Hepatic stellate cell (primary cell): Measurements from ENCODE around the gene NME3.
A peak's percentile ranks its signal among the peaks of the same experiment; 100 is the strongest.
"Not testable (repeated sequence)": the region's sequence is repeated elsewhere in the genome, so short reads cannot be mapped to it uniquely, and the experiment has no call there.

Source experiments
- DNase-seq: peaks from one replicate; pipeline ENCODE4 v3.0.0; 2011; ENCODE audit warnings: low spot score

NME3 gene

DNA sequence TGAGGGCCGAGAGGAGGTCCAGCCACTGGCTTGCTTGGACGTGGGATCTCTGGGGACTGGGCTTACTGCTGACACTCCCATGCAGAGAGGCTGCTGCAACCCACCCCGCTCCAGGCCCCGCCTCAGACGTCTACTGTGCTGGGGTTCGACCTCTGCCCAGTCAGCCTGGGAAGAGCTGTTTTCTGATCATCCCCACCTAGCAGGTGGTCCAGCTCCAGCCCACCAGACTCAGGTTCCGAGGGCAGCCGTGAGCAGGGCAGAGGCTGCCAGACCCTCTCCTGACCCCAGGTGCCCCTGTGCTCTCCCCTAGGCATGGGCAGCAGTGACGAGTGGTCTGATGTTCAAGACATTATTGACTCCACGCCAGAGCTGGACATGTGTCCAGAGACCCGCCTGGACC, 23.4 kb downstream of the NME3 start:
- DNase-seq = no peak

DNA sequence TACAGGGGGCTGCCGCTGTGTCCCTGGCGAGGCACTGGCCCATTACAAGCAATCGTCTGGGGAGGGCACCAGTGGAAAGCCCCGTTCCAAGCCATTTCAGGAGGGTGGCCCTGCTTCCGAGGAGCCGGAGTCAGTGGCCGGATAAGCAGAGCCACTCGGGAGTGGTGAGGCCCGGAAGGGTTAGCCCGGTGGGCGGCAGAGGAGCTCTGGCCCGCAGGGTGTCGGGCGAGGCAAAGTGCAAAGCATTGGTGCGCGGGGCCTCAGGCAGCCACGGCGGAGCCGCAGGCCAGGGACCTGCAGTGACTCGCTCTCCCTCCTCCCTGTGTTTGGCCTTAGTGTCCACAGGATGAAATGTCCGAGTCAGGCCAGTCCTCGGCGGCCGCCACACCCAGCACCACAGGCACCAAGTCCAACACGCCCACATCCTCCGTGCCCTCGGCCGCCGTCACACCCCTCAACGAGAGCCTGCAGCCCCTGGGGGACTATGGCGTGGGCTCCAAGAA, 24.6 kb downstream of the NME3 start:
- no peak for DNase-seq

DNA sequence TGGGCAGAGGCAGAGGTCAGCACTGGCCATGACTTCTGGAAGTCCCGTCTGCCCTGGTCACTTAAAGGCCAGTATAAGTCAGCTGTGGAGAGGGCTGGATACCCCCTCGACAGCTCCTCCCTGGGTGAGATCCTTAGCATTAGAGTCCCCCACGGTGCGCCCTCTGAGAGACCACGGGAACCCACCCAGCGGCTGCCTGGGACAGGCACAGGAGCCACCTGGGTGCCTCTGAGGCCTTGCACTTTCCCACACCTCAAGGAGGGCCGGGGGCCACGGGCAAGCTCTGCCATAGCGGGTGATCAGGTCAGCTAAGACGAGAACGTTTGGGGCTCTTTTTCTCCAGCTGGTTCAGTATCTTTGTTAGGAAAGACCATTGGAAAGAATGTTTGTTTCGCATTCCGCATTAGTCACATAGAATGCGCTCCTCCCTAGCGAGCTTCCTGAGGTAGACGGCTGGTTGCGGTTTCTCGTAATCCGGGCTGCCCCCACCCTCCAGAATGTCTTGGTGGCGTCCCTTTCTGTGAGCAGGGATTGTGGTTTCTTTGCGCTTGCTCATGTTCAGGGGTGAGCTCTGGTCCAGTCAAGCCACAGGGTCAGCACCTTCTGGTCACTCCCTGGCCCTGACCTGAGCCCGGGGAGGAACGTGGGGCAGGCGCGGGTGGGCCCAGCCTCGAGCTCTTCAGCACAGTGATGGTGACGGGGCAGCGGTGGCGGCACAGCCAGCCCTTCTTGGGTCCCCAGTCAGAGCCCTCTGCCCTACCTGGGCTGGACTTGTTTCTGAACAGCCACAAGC, 25.2 kb downstream of the NME3 start:
- DNase-seq = no peak

DNA sequence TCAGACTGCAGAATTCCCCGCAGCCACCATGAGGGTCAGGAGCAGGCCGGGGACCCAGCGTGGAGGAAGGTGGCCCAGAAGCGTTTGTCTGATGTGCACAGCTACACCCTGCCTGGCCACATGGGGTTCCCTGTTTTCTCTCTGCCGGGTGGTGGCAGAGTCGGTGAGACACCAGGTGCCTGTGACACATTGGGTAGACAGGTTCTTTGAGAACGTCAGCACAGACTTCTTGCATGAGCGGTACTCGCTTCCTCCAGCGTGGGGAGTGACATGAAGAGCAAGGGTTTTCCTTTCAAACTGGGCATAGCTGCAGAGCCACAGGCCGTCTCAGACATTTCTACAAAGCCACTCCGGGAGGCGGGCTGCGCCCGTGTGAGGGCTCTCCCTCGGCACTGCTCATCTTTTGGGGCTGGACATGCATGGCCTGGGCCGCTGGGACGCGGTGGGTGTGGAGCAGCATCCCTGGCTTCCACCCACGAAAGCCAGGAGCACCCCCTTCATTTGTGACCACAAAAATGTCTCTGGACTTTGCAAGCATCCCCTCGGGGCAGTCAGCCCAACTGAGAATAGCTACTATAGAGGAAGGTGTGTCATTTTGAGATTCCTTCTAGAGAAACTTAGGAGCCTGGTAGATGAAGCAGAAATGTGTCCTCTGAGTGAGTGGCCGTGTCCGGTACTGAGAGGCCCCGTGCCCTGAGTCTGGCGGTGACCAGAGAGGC, 26.0 kb downstream of the NME3 start:
- peak; percentile 84 for DNase-seq

DNA sequence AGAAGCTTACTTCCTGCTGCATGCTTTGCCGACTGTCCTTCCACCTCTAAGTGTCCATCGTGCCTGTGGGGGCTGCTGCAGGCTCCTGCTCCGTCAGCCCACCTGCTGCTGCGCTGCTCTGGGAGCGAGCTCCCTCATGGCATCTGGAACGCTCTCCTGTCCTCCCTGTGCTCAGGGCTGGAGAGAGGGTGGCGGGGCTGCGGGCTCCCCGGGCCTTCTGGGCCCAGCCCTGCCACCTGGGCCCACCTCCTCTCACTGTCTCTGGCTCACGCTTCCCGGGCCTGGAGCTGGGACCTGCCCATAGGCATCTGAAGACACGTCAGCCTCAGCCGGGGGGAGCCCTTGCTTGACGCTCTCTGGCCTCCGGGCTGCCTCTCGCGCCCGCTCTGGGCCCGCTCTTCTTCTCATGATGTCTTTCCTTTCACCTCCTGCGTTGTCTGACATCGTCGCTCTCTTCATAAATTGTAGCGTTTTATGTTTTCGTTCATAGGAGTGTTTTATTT, 27.0 kb downstream of the NME3 start:
- no peak for DNase-seq

DNA sequence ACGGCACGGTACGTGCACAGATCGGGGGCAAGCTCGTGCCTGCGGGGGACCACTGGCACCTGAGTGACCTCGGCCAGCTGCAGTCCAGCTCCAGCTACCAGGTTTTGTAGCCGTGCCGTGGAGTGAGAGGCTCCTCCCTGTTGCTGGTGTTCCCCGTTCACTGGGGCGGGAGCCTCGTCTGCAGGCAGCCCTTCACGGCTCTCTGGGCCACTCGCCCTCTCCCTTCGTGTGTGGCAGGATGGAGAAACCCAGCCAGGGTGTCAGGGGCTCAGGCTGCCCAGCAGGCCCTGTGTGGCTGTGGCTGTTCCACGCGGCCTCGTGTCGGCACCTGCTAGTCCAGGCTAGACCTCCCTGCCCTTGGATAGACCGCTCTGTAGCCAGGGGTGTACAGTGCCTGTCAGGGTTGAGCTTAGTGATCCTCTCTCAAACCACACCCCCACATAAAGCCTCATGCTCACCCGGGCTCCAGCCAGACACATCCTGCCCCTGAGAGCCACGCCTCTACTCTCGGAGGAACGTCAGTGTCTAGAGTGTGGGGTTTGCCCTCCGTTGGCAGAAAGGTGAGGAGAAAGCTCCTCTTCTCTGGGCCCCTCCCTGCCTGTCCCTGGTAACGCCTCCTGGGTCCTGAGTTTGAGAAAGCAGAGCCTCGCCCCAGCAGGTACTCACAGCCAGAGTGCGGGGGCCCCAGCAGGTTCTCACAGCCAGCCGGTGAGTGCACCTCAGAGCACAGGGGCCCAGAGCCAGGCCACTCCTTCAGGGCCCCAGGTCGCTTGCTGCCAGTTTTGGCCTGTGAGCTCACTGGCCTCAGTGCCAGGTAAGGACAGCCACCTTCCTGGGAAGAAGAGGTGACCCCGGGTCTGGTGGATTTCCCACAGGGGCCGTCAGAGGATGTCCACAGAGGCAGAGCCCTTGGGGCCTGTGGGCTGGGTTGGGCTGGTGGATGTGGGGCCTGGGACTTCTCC, 27.7 kb downstream of the NME3 start:
- no peak for DNase-seq

DNA sequence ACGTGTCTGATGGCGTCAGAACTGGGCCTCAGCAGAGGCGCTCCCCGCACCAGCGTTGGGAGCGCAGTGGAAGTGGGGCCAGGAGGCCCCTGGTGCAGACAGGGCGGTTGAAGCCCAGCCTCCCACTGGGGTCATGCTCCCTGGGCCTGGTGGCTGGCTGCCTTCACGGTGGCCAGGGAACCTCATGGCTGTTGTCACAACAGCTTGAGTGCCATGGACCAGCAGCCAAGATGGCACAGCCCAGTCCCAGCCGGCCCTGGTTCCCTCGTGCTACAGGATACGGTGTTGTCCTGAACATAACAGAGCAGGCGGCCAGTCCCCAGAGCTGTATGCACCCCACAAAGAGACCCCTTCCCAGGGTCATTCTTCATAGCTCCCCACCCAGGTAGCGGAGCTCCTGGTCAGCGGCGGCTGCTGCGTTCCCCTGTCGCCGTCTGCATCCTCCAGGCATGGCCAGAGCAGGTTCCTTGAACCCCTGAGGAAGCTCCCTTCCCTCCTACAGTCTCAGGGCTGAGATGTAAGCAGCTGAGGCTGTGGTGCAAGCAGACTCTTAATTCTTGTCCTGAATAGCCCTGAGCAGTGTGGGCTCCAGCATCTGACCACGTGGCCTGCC, 29.7 kb downstream of the NME3 start:
- DNase-seq = no peak

DNA sequence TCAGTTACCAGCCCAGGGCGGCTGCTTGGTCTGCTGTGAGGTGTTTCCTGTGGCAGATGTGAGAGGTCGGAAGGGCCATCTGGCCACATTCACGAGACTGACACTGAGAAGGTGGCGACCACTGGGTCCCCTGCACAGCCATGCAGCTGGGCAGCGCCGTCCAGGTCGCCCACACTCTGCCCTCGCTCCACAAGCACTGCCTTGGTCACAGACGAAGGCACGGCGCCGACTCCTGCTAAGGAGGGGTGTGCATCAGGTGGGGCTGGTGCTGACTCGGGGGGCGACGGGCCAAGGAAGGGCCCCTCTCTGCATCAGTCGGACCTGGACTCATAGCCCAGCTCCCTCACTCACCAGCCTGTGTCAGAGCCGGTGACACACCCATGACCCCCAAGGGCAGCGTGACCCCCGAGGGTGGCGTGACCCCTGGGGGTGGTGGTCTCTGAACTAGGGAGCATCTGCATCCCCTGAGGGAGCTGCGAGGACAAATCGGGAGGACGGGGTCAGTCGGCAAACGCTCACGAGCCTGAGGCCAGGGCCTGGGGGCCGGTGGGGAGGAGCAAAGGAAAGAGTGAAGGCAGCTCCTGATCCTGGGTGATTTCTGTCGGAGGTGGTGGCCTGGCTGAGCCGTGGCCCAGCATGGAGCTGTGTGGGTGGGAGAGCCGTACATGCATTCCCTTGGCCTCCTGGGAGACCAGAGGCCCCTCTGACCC, 30.4 kb downstream of the NME3 start:
- no peak for DNase-seq

DNA sequence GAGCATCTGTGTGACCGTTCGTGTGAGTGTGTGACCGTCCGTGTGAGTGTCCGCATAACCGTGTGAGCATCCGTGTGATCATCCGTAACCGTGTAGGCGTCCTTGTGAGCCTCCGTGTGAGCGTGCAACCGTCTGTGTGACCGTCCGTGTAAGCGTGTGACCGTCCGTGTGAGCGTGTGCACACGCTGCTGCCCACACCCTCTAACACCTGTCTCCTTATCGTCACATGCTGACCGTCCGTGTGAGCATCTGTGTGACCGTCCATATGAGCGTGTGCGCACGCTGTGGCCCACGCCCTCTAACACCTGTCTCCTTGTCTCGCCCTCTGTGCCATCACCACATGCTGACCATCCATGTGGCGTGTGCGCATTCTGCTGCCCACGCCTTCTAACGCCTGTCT, 31.1 kb downstream of the NME3 start:
- DNase-seq = no peak

DNA sequence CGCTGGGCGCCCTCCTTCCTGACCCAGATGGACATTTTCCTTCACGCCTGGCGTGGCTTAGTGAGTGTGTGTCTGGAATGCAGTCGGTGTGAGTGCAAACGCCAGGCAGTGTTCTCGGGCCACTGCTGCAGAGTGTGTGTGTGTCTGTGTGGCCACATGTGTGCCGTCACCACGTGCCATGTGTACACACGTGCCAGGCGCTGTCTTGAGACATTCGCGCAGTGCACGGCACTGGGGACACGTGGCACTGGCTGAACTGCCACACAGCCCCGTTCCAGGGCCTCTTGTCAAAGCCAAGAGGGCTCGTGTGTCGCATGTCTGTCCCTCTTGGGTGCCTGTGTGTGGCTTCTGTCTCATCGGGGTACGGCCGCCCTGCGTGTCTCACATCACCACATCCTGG, 36.5 kb downstream of the NME3 start:
- no peak for DNase-seq

DNA sequence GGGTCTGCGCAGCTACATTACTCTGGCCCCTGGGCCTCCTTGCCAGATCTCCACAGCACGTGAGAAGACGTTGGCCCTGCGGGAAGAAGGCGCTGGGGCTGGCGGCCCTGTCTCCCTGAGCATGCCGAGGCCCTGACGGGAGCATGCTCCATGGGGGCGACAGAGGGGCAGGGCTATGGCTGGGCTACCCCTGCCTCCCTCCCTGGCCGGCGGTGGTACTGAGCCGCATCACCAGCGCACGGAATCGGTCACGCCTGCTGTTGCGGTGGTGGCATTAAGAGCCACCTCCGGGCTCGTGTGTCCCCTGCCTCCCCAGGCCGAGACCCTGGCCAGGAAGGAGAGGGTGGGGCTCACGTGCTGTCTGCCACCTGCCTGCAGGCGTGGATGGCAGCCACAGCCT, 37.2 kb downstream of the NME3 start:
- no peak for DNase-seq

DNA sequence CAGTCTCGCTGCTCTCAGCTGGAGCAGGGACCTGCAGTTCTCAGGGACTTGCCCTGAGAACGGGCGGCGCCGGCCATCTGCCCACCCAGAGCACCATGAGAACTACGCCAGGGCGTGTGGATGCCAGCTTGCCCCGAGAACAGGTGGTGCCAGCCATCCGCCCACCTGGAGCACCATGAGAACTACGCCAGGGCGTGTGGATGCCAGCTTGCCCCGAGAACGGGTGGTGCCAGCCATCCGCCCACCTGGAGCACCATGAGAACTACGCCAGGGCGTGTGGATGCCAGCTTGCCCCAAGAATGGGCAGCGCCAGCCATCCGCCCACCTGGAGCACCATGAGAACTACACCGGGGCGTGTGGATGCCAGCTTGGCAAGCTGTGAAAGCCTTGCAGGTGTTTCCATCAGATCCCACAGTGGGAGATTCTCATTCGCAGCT, 38.8 kb downstream of the NME3 start:
- not testable (repeated sequence) for DNase-seq

DNA sequence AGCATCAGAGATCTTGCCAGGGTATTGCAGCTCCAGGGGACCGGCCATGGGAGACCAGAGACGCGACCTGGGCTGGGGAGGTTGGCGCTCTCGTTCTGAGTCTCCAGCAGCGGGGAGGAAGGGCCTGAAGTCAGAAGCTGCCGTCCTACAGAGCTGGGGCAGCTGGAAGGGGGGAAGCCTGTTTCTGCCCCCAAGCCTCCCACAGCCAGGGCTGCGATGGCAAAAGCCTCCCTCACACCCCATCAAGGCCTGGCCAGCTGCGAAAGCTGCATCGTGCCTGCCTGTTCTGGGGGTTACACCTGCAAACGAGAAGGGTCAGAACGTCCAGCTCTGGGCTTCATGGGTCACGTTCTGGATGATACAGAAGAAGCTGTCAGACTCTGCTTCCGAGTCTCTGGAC, 39.3 kb downstream of the NME3 start:
- DNase-seq = no peak

DNA sequence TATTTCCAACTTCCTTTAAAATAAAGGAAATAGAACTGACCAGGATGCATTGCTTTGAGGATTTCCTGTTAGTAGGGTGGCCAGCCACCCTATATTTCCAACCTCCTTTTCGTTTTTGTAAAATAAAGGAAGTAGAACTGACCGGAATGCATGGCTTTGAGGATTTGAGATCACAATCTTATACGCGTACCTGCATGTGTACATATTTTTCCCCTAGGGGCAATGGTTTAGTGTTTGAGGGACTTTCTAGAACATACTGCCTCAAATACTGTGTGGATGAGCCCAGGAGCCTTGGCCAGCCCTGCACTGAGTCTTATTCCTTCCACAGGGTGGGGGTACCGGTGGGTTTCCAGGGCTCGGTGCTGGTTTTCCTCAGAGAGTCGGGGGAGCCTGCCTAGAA, 39.7 kb downstream of the NME3 start:
- no peak for DNase-seq

DNA sequence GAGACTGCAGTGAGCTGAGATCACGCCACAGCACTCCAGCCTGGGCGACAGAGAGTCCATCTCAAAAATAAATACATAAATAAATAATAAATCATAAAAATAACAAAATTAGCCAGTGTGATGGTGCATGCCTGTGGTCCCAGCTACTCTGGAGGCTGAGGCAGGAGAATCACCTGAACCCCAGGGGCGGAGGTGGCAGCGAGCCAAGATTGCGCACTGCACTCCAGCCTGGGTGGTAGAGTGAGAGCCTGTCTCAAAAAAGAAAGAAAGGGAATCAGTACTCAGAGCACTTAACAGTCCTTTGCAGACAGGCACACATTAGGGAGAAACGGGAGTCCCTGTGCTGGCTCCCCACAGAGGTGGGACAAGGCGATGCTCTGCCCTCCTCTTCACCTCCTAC, 40.3 kb downstream of the NME3 start:
- no peak for DNase-seq

DNA sequence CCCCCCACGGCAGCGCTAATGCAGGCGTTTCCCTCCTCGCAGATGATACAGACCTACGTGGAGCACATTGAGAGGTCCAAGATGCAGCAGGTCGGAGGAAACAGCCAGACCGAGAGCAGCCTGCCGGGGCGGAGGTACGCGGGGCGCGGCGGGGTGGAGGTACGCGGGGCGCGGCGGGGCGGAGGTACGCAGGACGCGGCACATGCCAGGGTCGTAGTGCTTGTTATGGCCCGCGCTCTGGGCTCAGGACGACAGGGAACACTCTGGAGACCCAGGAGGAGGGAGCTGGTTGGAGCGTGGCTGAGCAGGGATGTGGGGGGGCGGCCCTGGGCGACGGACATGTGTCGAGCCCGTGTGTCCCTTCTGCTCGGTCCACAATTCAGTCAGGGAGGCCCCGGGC, 41.9 kb downstream of the NME3 start:
- DNase-seq = no peak

DNA sequence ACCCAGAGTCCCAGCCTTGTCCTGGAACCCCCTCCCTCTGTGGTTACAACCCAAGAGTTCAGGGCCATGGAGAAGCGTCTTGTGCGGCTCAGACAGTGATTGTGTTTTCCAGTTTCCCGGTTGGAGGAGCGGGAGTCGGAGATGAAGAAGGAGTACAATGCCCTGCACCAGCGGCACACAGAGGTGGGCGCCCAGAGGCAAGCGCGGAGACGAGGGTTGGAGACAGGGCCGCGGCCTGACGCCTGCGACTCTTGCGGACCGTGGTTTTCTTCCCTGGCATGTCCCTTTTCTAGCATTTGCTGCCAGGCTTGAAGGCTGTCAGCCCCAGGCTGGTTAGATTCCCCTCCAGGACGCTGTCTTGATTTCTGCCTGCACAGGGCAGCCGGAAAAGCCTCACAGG, 42.3 kb downstream of the NME3 start:
- DNase-seq = no peak

DNA sequence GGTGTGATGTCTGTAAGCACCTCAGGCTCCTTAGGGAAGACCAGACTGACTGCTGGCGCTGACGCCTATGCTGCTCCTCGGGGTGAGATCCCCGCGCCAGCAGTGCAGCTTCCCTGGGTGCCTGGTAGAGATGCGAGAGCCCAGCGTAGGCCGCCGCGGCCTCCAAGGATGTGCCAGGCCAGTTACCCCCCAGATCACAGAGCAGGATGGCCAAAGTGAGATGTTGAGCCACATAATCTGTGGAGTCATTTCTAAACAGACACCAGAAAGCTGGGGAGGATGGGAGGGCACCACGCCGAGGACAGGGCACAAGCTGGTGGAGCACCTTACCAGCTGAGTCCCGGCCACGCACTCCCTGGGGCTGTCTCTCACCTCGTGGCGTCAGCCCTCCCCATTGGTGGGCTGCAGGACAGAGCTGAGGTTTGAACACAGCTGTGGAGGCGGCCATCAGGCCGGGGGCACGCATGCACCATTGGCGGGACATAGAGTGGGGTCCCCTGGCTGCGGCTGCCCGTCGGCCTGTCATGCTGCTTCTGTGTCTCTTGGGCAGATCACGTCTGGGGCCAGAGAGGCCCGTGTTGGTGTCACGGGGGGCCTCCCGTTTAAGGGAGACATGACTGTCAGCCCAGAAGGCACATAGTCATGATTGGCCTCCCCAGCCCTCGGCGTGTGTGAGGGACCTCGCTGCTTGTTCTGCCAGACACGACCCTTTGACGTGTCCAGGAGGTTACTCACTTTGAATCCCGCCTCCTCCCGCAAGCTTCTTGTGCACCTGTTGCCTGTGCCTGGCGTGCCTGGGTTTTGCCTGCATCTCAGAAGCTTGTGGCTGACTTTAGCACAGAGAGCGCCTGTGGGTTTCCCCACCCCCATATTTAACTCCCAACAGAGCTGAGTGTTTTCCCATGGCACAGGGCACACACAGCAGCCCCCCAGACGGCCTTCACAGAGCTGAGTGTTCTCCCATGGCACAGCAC, 43.4 kb downstream of the NME3 start:
- no peak for DNase-seq

DNA sequence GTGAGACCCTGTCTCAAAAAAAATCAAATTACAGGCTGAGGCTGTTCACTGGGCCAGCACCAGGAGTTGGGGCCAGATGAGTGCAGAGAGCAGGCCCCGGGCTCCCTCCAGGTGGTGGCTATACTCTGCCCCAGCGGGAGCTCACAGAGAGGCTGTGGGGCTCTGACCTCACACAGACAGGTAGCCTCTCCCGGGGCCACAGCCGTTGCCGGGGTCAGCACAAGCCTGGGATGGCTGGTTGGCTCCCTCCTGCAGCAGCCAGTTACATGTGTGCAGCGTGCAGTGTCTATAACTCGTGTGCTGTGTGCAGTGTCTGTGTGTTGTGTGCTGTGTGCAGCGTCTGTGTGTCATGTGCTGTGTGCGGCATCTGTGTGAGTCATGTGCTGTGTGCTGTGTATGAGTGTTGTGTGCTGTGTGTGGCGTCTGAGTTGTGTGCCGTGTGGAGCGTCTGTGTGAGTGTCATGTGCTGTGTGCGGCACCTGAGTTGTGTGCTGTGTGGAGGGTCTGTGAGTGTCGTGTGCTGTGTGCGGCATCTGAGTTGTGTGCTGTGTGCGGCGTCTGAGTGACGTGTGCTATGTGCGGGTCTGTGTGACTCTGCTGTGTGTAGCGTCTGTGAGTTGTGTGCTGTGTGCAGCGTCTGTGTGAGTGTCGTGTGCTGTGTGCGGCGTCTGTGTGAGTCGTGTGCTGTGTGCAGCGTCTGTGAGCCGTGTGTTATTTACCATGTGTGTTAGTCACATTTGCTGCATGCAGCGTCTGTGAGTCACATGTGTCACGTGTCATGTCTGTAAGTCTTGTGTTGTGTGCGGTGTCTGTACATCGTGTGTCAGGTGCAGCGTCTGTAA, 44.5 kb downstream of the NME3 start:
- DNase-seq = no peak
